Measurements from ENCODE around the gene F11R. TPM values are rescaled to one million over a fixed set of nuclear protein-coding genes. Genes with fewer than 3 reads are reported as not detected.
"Not testable (repeated sequence)": the region's sequence is repeated elsewhere in the genome, so short reads cannot be mapped to it uniquely, and the experiment has no call there.

Gene F11R
- total and polyA plus RNA-seq, 2 donors (not counting 3 experiments of a cell fraction or from before 2014, with no cell fraction given): 97.0 to 124 TPM

GRCh38 chr1:161019751-161020495 lies 1.0 kb downstream of the F11R start:
- Histone ChIP-seq H3K9me3 (replicated peaks; ENCODE audit: control insufficient read depth, insufficient read depth, low read length) (no peaks in the 10 kb centered on the region), H3K9ac (replicated peaks; ENCODE audit: extremely low read depth, insufficient read depth, low read length) (peak overlapping the region; percentile 88), H3K4me1 (ENCODE audit: control insufficient read depth, extremely low read depth, insufficient read depth, low read length) (peaks cover 39% of the 10 kb centered on the region), H3K36me3 (ENCODE audit: control insufficient read depth in 2 of 2, extremely low read depth in 1 of 2, insufficient read depth in 2 of 2, low read length in 2 of 2) (no peaks in the 10 kb centered on the region), H3K79me2 (ENCODE audit: control insufficient read depth, insufficient read depth, low read length) (peaks cover 24% of the 10 kb centered on the region), H3K4me3 (replicated peaks in 1 of 3; ENCODE audit: insufficient read depth in 1 of 3, low read depth in 1 of 3, low read length in 3 of 3) (peak overlapping the region; percentile 70 to 87 (median 77)), H3K27me3 (ENCODE audit: control insufficient read depth in 2 of 2, insufficient read depth in 2 of 2, low read length in 2 of 2) (no peaks in the 10 kb centered on the region), H3K9me1 (replicated peaks; ENCODE audit: control insufficient read depth, extremely low read depth, insufficient read depth, low read length) (no peaks in the 10 kb centered on the region), H2AFZ (ENCODE audit: low read depth, low read length) (peak overlapping the region; percentile 82), H3K27ac (ENCODE audit: insufficient read depth, low read depth, low read length) (peak overlapping the region; percentile 81), H4K20me1 (replicated peaks; ENCODE audit: control insufficient read depth, extremely low read depth, insufficient read depth, low read length) (no peaks in the 10 kb centered on the region), H3K4me2 (ENCODE audit: insufficient read depth, low read length) (peak overlapping the region; percentile 69)
- intact Hi-C loops (cut with micrococcal nuclease): loop anchor here (1.0 to 10.0 kb wide), 4 partner anchors 21 to 365 kb away; partner anchors contain the start of gene USF1
- TF ChIP-seq POLR2A (IDR thresholded peaks at IDR 0.05; ENCODE audit: low read depth, low read length): peak; percentile 62
- peak; percentile 48 for TF ChIP-seq POLR2AphosphoS5 (IDR thresholded peaks at IDR 0.05; ENCODE audit: insufficient read depth, low read depth, low read length)
- peak; percentile 53 for TF ChIP-seq GATA2 (IDR thresholded peaks at IDR 0.05; ENCODE audit: insufficient read depth, insufficient read length, low read depth, low read length)
- TF ChIP-seq EZH2 (IDR thresholded peaks at IDR 0.05; ENCODE audit: borderline replicate concordance, low read depth, low read length, severe bottlenecking): no peak
- no peak for TF ChIP-seq CTCF (IDR thresholded peaks at IDR 0.05; ENCODE audit: extremely low read depth in 1 of 2, insufficient read depth in 1 of 2, low read depth in 1 of 2, low read length in 2 of 2)
- TF ChIP-seq FOS (IDR thresholded peaks at IDR 0.05; ENCODE audit: borderline replicate concordance, insufficient read depth, low read length): no peak
- TF ChIP-seq JUN (IDR thresholded peaks at IDR 0.05; ENCODE audit: borderline replicate concordance, insufficient read depth, insufficient read length, low read depth): no peak
- ChIA-PET CTCF (interaction anchor here (0.8 to 5.6 kb wide), 8 partner anchors 13 to 85 kb away, joined by 3 to 100 read pairs (median 6); partner anchors contain the start of genes KLHDC9 and USF1), POLR2A (interaction anchor here (0.7 to 2.5 kb wide), 3 partner anchors 23 to 29 kb away, joined by 3 to 19 read pairs (median 7); partner anchors contain the start of gene USF1)
- peak; percentile 88 for DNase-seq (ENCODE audit: low read depth, low spot score)
- dilution Hi-C loops (cut with MboI; ENCODE audit: extremely low pct_ligation_motif_present, low sequenced_read_pairs): no loop called here
- BruUV-seq (replicated peaks): TSS peak; percentile 69
- peak; percentile 77 for FAIRE-seq

- H3K27ac ChIP-seq (ENCODE audit: insufficient read depth, low read depth, low read length); FAIRE-seq; intact Hi-C loops (cut with micrococcal nuclease); H3K36me3 ChIP-seq (ENCODE audit: control insufficient read depth in 2 of 2, extremely low read depth in 1 of 2, insufficient read depth in 2 of 2, low read length in 2 of 2); H4K20me1 ChIP-seq (replicated peaks; ENCODE audit: control insufficient read depth, extremely low read depth, insufficient read depth, low read length); DNase-seq (ENCODE audit: low read depth, low spot score); H3K9me1 ChIP-seq (replicated peaks; ENCODE audit: control insufficient read depth, extremely low read depth, insufficient read depth, low read length); dilution Hi-C loops (cut with MboI; ENCODE audit: extremely low pct_ligation_motif_present, low sequenced_read_pairs); BruUV-seq (replicated peaks); H2AFZ ChIP-seq (ENCODE audit: low read depth, low read length); H3K9me3 ChIP-seq (replicated peaks; ENCODE audit: control insufficient read depth, insufficient read depth, low read length); POLR2A ChIA-PET; H3K27me3 ChIP-seq (ENCODE audit: control insufficient read depth in 2 of 2, insufficient read depth in 2 of 2, low read length in 2 of 2): not testable (repeated sequence)
- Histone ChIP-seq H3K9ac (replicated peaks; ENCODE audit: extremely low read depth, insufficient read depth, low read length) (peak overlapping the region; percentile 88), H3K4me1 (ENCODE audit: control insufficient read depth, extremely low read depth, insufficient read depth, low read length) (peaks cover 44% of the 10 kb centered on the region), H3K79me2 (ENCODE audit: control insufficient read depth, insufficient read depth, low read length) (peaks cover 24% of the 10 kb centered on the region), H3K4me3 (replicated peaks in 1 of 3; ENCODE audit: insufficient read depth in 1 of 3, low read depth in 1 of 3, low read length in 3 of 3) (peak overlapping the region in 2 of 3 experiments; percentile 77 to 87), H3K4me2 (ENCODE audit: insufficient read depth, low read length) (peak overlapping the region; percentile 69)
- CTCF ChIA-PET: interaction anchor here (0.6 to 5.6 kb wide), 7 partner anchors 23 to 79 kb away, joined by 3 to 100 read pairs (median 5); partner anchors contain the start of genes KLHDC9 and USF1
Observed at GRCh38 chr1:161019111-161019660, 1.8 kb downstream of the F11R start.
